CD14-positive monocyte (primary cell): ENCODE results near the gene ISX. TPM values are rescaled to one million over a fixed set of nuclear protein-coding genes. Genes with fewer than 3 reads are reported as not detected.

Experiments used
- DNase-seq, 3 donors: peaks; one replicate each; pipeline ENCODE4 v3.0.0-alpha.2; 2011 to 2022
- H2AFZ ChIP-seq: 2 replicates; pipeline ENCODE4 v1.6.0; 2012; ENCODE audit warnings: mild to moderate bottlenecking, low read depth, low read length, inconsistent platforms; ENCODE audit not compliant: insufficient read depth, poor library complexity, severe bottlenecking
- H3K27ac ChIP-seq, 2 donors: 1 replicate in 1 of 2; 2 replicates in 1 of 2; pipeline ENCODE4 v1.5.1; 2012 to 2013; ENCODE audit warnings: low read length in 2 of 2, control low read depth in 1 of 2, inconsistent platforms in 1 of 2, low read depth in 1 of 2, mild to moderate bottlenecking in 1 of 2
- H3K27me3 ChIP-seq, 2 donors: one replicate each; pipeline versions ENCODE4 v1.6.0 to v1.6.1; 2011 to 2013; ENCODE audit warnings: low read length in 2 of 2; ENCODE audit not compliant: control insufficient read depth in 2 of 2, insufficient read depth in 2 of 2
- H3K36me3 ChIP-seq, 2 donors: replicated peaks in 1 of 2; 1 replicate in 1 of 2; 2 replicates in 1 of 2; pipeline versions ENCODE4 v1.5.1 to v1.6.1; 2012 to 2013; ENCODE audit warnings: low read length in 2 of 2, control low read depth in 1 of 2, inconsistent platforms in 1 of 2, mild to moderate bottlenecking in 1 of 2; ENCODE audit not compliant: insufficient read depth in 2 of 2, control insufficient read depth in 1 of 2
- H3K4me1 ChIP-seq, 2 donors: 1 replicate in 1 of 2; 2 replicates in 1 of 2; pipeline versions ENCODE4 v1.5.1 to v1.6.1; 2012 to 2013; ENCODE audit warnings: low read length in 2 of 2, control low read depth in 1 of 2, inconsistent platforms in 1 of 2, mild to moderate bottlenecking in 1 of 2, moderate library complexity in 1 of 2; ENCODE audit not compliant: insufficient read depth in 2 of 2, control insufficient read depth in 1 of 2
- H3K4me2 ChIP-seq: replicated peaks from 2 replicates; pipeline ENCODE3; 2012; ENCODE audit warnings: low read length, moderate library complexity, mild to moderate bottlenecking; ENCODE audit not compliant: poor library complexity, severe bottlenecking; ENCODE audit errors: extremely low read depth
- H3K4me3 ChIP-seq, 3 experiments: fragments of 200-600 bp in 1 of 3; sonication (generic) in 1 of 3; replicated peaks in 1 of 3; 1 replicate in 2 of 3; 2 replicates in 1 of 3; pipeline ENCODE4 v1.5.1; 2011 to 2013; ENCODE audit warnings: low read length in 3 of 3, mild to moderate bottlenecking in 3 of 3, control low read depth in 2 of 3, low read depth in 2 of 3, inconsistent platforms in 1 of 3, moderate library complexity in 1 of 3
- H3K79me2 ChIP-seq: 2 replicates; pipeline ENCODE4 v1.6.0; 2012; ENCODE audit warnings: mild to moderate bottlenecking, control low read depth, inconsistent platforms, low read length, moderate library complexity; ENCODE audit not compliant: insufficient read depth
- H3K9ac ChIP-seq: 2 replicates; pipeline ENCODE4 v1.6.0; 2017; ENCODE audit warnings: low read length, mild to moderate bottlenecking; ENCODE audit not compliant: insufficient read depth, poor library complexity, severe bottlenecking
- H3K9me3 ChIP-seq, 2 donors: replicated peaks in 1 of 2; 1 replicate in 1 of 2; 2 replicates in 1 of 2; pipeline versions ENCODE4 v1.5.1 to v1.6.1; 2012 to 2013; ENCODE audit warnings: low read length in 2 of 2, control low read depth in 1 of 2; ENCODE audit not compliant: control insufficient read depth in 1 of 2, insufficient read depth in 1 of 2
- H4K20me1 ChIP-seq: 2 replicates; pipeline ENCODE4 v1.6.0; 2012; ENCODE audit warnings: mild to moderate bottlenecking, low read length, control low read depth, moderate library complexity; ENCODE audit not compliant: insufficient read depth
- H3K27ac Mint-ChIP-seq, 7 donors: one replicate each; pipeline ENCODE4 v1.8.0; 2020; ENCODE audit warnings: mild to moderate bottlenecking in 7 of 7, mixed read lengths in 7 of 7, moderate library complexity in 6 of 7, inconsistent platforms in 2 of 7
- H3K27me3 Mint-ChIP-seq, 3 donors: one replicate each; pipeline ENCODE4 v1.8.0; 2021 to 2022; ENCODE audit warnings: low read depth in 3 of 3, mild to moderate bottlenecking in 3 of 3, mixed read lengths in 3 of 3, moderate library complexity in 3 of 3, inconsistent platforms in 1 of 3
- H3K36me3 Mint-ChIP-seq, 2 donors: one replicate each; pipeline ENCODE4 v1.8.0; 2020; ENCODE audit warnings: mixed read lengths in 2 of 2, inconsistent platforms in 1 of 2, mild to moderate bottlenecking in 1 of 2
- H3K4me1 Mint-ChIP-seq: one replicate; pipeline ENCODE4 v1.8.0; 2020; ENCODE audit warnings: mild to moderate bottlenecking, mixed read lengths
- H3K4me3 Mint-ChIP-seq, 2 donors: one replicate each; pipeline ENCODE4 v1.8.0; 2020; ENCODE audit warnings: mild to moderate bottlenecking in 2 of 2, mixed read lengths in 2 of 2, moderate library complexity in 1 of 2
- H3K9me3 Mint-ChIP-seq, 7 donors: one replicate each; pipeline ENCODE4 v1.8.0; 2020 to 2022; ENCODE audit warnings: mixed read lengths in 7 of 7, mild to moderate bottlenecking in 6 of 7, moderate library complexity in 6 of 7, inconsistent platforms in 2 of 7
- CTCF ChIP-seq: fragments of 200-600 bp; IDR thresholded peaks from one replicate; pipeline ENCODE4 v1.8.0; 2022; ENCODE audit warnings: antibody characterized with exemption, mild to moderate bottlenecking
- WGBS: methylation state at CpG from one replicate; pipeline ENCODE4 v1.1.5; 2013; ENCODE audit warnings: missing lambda C conversion rate; ENCODE audit not compliant: insufficient coverage; 5-methylcytosine and 5-hydroxymethylcytosine counted together
- intact Hi-C, 2 donors: fragments of 100-400 bp; cut with micrococcal nuclease; formaldehyde crosslinking; loops; one replicate each; pipeline versions ENCODE4 v1.15.0 to v1.15.1; 2023
- polyA plus RNA-seq, 3 donors: library from polyadenylated mRNA; depleted of rRNA in 1 of 3; unstranded in 2 of 3; stranded (reverse) in 1 of 3; fragments of 300-500 nt in 2 of 3; fragments of >200 nt in 1 of 3; fragmentation: Illumina TruSeq in 2 of 3; gene quantifications; 1 replicate in 2 of 3; 2 replicates in 1 of 3; pipeline ENCODE4 v1.2.3, GENCODE V29; 2012 to 2021

Gene ISX
- polyA plus RNA-seq, 3 donors: not detected

GRCh38 chr22:35059632-35060031 is 6.3 kb upstream of the ISX start:
- intact Hi-C loops: no loop called here
- Histone ChIP-seq H3K4me3 (no peak overlapping the region), H3K36me3 (no peaks in the 10 kb centered on the region), H3K79me2 (no peaks in the 10 kb centered on the region), H3K27me3 (no peaks in the 10 kb centered on the region), H2AFZ (no peak overlapping the region), H3K27ac (no peak overlapping the region), H3K9ac (no peak overlapping the region), H3K4me2 (no peak overlapping the region), H4K20me1 (no peaks in the 10 kb centered on the region), H3K9me3 (peaks cover 5 to 13% of the 10 kb centered on the region in 2 donors), H3K4me1 (no peaks in the 10 kb centered on the region)
- TF ChIP-seq CTCF: no peak
- peaks cover 2% of the 10 kb centered on the region for H3K4me1 Mint-ChIP-seq
- H3K27me3 Mint-ChIP-seq: no peaks in the 10 kb centered on the region
- H3K36me3 Mint-ChIP-seq: no peaks in the 10 kb centered on the region
- no peak for DNase-seq
- WGBS: no CpG with 5 or more reads among the region's 3 CpGs
- H3K27ac Mint-ChIP-seq: no peak overlapping the region
- H3K4me3 Mint-ChIP-seq: no peak overlapping the region
- peaks cover 4 to 18% (median 10%) of the 10 kb centered on the region in 7 donors for H3K9me3 Mint-ChIP-seq

GRCh38 chr22:35064664-35065063 is 1.3 kb upstream of the ISX start:
- H3K9ac ChIP-seq: no peak overlapping the region
- no peak for TF ChIP-seq CTCF
- H3K79me2 ChIP-seq: no peaks in the 10 kb centered on the region
- H3K27ac Mint-ChIP-seq: no peak overlapping the region
- intact Hi-C loops: no loop called here
- H3K27me3 Mint-ChIP-seq: peaks cover 0 to 4% (median 0%) of the 10 kb centered on the region in 3 donors
- no peaks in the 10 kb centered on the region for H3K36me3 Mint-ChIP-seq
- H3K9me3 Mint-ChIP-seq: peaks cover 0 to 9% (median 4%) of the 10 kb centered on the region in 7 donors
- H3K4me1 Mint-ChIP-seq: peaks cover 10% of the 10 kb centered on the region
- no peak overlapping the region for H3K27ac ChIP-seq
- H3K4me1 ChIP-seq: no peaks in the 10 kb centered on the region
- WGBS: no CpG with 5 or more reads among the region's 1 CpG
- H3K27me3 ChIP-seq: no peaks in the 10 kb centered on the region
- DNase-seq: no peak
- no peak overlapping the region for H3K4me2 ChIP-seq
- H3K4me3 Mint-ChIP-seq: no peak overlapping the region
- no peaks in the 10 kb centered on the region for H3K36me3 ChIP-seq
- no peaks in the 10 kb centered on the region for H4K20me1 ChIP-seq
- no peaks in the 10 kb centered on the region for H3K9me3 ChIP-seq
- H2AFZ ChIP-seq: no peak overlapping the region
- H3K4me3 ChIP-seq: no peak overlapping the region
